ENCODE measurements around the gene SPIN2B.
"Not testable (repeated sequence)": the region's sequence is repeated elsewhere in the genome, so short reads cannot be mapped to it uniquely, and the experiment has no call there.

The SPIN2B gene

GRCh38 chrX:57121162-57121755, at the start of gene SPIN2B:
Gene SPIN2B (minus strand): TSS chrX:57121548.
- DNase-seq (ENCODE audit: low read depth) = peak; percentile 31

- DNase-seq (ENCODE audit: low read depth) = no peak
Measured at GRCh38 chrX:57156397-57157049, 35.2 kb upstream of the SPIN2B start.

- DNase-seq (ENCODE audit: low read depth) = no peak
Measured at GRCh38 chrX:57155171-57155570, 33.8 kb upstream of the SPIN2B start.

GRCh38 chrX:57152222-57152621, 30.9 kb upstream of the SPIN2B start:
- not testable (repeated sequence) for DNase-seq (ENCODE audit: low read depth)

- DNase-seq (ENCODE audit: low read depth) = no peak
Measured at GRCh38 chrX:57138674-57139073, 17.3 kb upstream of the SPIN2B start.

GRCh38 chrX:57137501-57137900, 16.2 kb upstream of the SPIN2B start:
- DNase-seq (ENCODE audit: low read depth) = no peak

- DNase-seq (ENCODE audit: low read depth) = not testable (repeated sequence)
Measured at GRCh38 chrX:57137073-57137472, 15.7 kb upstream of the SPIN2B start, which contains the start of gene SPIN2A. Gene SPIN2A (minus strand): TSS chrX:57137397. CDS start chrX:57136597, 800 bp downstream.

- not testable (repeated sequence) for DNase-seq (ENCODE audit: low read depth)
Measured at GRCh38 chrX:57136589-57136988, 15.2 kb upstream of the SPIN2B start.

GRCh38 chrX:57135287-57135686, 13.9 kb upstream of the SPIN2B start:
- DNase-seq (ENCODE audit: low read depth) = no peak

GRCh38 chrX:57134702-57135101, 13.4 kb upstream of the SPIN2B start:
- no peak for DNase-seq (ENCODE audit: low read depth)

- no peak for DNase-seq (ENCODE audit: low read depth)
Measured at GRCh38 chrX:57133706-57134105, 12.4 kb upstream of the SPIN2B start.

GRCh38 chrX:57133284-57133683, 11.9 kb upstream of the SPIN2B start:
- DNase-seq (ENCODE audit: low read depth) = not testable (repeated sequence)

- no peak for DNase-seq (ENCODE audit: low read depth)
Measured at GRCh38 chrX:57132046-57132445, 10.7 kb upstream of the SPIN2B start.

- no peak for DNase-seq (ENCODE audit: low read depth)
Measured at GRCh38 chrX:57121816-57122215, 468 bp upstream of the SPIN2B start.

GRCh38 chrX:57120619-57121161, 658 bp downstream of the SPIN2B start:
- not testable (repeated sequence) for DNase-seq (ENCODE audit: low read depth)

GRCh38 chrX:57119416-57119815, 1.9 kb downstream of the SPIN2B start:
- no peak for DNase-seq (ENCODE audit: low read depth)

GRCh38 chrX:57117566-57117965, 3.8 kb downstream of the SPIN2B start:
- not testable (repeated sequence) for DNase-seq (ENCODE audit: low read depth)

- DNase-seq (ENCODE audit: low read depth) = no peak
Measured at GRCh38 chrX:57104921-57105398, 16.4 kb downstream of the SPIN2B start.

GRCh38 chrX:57104406-57104805, 16.9 kb downstream of the SPIN2B start:
- no peak for DNase-seq (ENCODE audit: low read depth)

GRCh38 chrX:57103489-57103888, 17.9 kb downstream of the SPIN2B start:
- DNase-seq (ENCODE audit: low read depth) = no peak

GRCh38 chrX:57102918-57103317, 18.4 kb downstream of the SPIN2B start:
- not testable (repeated sequence) for DNase-seq (ENCODE audit: low read depth)

- DNase-seq (ENCODE audit: low read depth) = no peak
Measured at GRCh38 chrX:57083143-57083542, 38.2 kb downstream of the SPIN2B start.

GRCh38 chrX:57074458-57074857, 46.9 kb downstream of the SPIN2B start:
- no peak for DNase-seq (ENCODE audit: low read depth)
